ENCODE measurements around the gene KRT36. TPM values are rescaled to one million over a fixed set of nuclear protein-coding genes. Genes with fewer than 3 reads are reported as not detected.

Gene KRT36
- total and polyA plus RNA-seq, 2 donors (not counting 3 experiments of a cell fraction or from before 2014, with no cell fraction given) = 0.04 TPM; not detected in 1

DNA sequence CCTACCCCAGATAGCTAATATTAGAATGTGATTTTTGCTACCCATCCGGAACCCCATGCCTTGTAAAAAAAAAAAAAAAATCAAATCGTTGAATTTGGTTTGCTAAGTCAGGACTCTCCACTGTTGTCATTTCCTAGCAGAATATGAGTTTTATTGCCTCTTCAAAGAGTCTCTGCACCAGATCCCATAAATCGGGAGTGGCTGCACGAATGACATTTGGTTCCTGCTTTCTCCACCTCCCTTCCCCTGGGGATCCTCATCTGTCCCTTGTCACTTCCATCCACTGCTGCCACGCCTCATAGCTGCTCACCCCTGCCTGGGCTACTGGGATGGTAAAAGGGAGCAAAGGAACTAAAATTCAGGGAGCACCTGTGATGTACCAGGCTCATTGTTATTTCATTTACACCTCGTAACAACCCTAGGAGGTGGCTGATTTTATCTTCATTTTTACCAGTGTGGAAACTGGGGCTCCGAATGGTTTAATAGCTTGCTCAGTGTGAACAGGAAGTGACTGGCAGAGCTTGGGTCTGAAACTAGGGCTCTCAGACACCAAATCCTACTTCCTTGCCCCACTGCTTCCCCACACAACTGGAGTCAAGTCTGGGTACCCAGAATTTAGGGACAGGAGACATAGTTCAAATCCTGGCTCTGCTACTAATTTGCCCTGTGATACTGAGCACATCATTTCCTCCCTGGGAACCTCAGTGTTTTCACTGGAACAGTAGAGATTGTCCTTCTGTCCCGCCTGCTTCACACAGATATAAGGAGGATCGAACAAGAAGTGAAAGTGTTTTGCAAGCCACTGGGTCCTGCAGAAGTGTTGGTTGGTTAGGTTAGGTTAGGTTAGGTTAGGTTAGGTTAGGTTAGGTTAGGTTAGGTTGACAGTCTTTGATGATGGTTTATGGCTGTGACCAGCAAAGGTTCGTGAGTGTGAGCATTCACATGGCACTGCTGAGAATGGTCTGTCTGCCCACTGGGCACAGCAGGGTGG, 585 bp upstream of the KRT36 start:
- dilution Hi-C loops (cut with MboI; ENCODE audit: extremely low pct_ligation_motif_present, low sequenced_read_pairs) (no loop called here), intact Hi-C loops (cut with micrococcal nuclease) (loop anchor here (10.0 kb wide), 2 partner anchors 85 to 685 kb away; no protein-coding TSS in a partner anchor)
- H3K9me1 ChIP-seq (replicated peaks; ENCODE audit: control insufficient read depth, extremely low read depth, insufficient read depth, low read length) = no peaks in the 10 kb centered on the region
- no peak overlapping the region for H3K4me3 ChIP-seq (replicated peaks in 1 of 3; ENCODE audit: insufficient read depth in 1 of 3, low read depth in 1 of 3, low read length in 3 of 3)
- ChIA-PET POLR2A (no interaction called here), CTCF (interaction anchor here (1.0 to 22.3 kb wide), 4 partner anchors 60 to 581 kb away, joined by 3 to 350 read pairs (median 30); no protein-coding TSS in a partner anchor)
- BruUV-seq (replicated peaks) = no TSS peak
- H4K20me1 ChIP-seq (replicated peaks; ENCODE audit: control insufficient read depth, extremely low read depth, insufficient read depth, low read length) = no peaks in the 10 kb centered on the region
- H3K36me3 ChIP-seq (ENCODE audit: control insufficient read depth in 2 of 2, extremely low read depth in 1 of 2, insufficient read depth in 2 of 2, low read length in 2 of 2) = no peaks in the 10 kb centered on the region
- DNase-seq (ENCODE audit: low read depth, low spot score) (no peak), FAIRE-seq (no peak)
- no peak overlapping the region for H3K27ac ChIP-seq (ENCODE audit: insufficient read depth, low read depth, low read length)
- no peaks in the 10 kb centered on the region for H3K9me3 ChIP-seq (replicated peaks; ENCODE audit: control insufficient read depth, insufficient read depth, low read length)
- H2AFZ ChIP-seq (ENCODE audit: low read depth, low read length) = peak overlapping the region; percentile 26
- peaks cover 20% of the 10 kb centered on the region for H3K4me1 ChIP-seq (ENCODE audit: control insufficient read depth, extremely low read depth, insufficient read depth, low read length)
- no peak overlapping the region for H3K9ac ChIP-seq (replicated peaks; ENCODE audit: extremely low read depth, insufficient read depth, low read length)
- H3K27me3 ChIP-seq (ENCODE audit: control insufficient read depth in 2 of 2, insufficient read depth in 2 of 2, low read length in 2 of 2) = no peaks in the 10 kb centered on the region
- TF ChIP-seq FOS (IDR thresholded peaks at IDR 0.05; ENCODE audit: borderline replicate concordance, insufficient read depth, low read length) (no peak), EZH2 (IDR thresholded peaks at IDR 0.05; ENCODE audit: borderline replicate concordance, low read depth, low read length, severe bottlenecking) (no peak), GATA2 (IDR thresholded peaks at IDR 0.05; ENCODE audit: insufficient read depth, insufficient read length, low read depth, low read length) (no peak), POLR2A (IDR thresholded peaks at IDR 0.05; ENCODE audit: low read depth, low read length) (no peak), POLR2AphosphoS5 (IDR thresholded peaks at IDR 0.05; ENCODE audit: insufficient read depth, low read depth, low read length) (no peak), MYC (IDR thresholded peaks at IDR 0.05; ENCODE audit: low read depth, low read length) (no peak), JUN (IDR thresholded peaks at IDR 0.05; ENCODE audit: borderline replicate concordance, insufficient read depth, insufficient read length, low read depth) (no peak)
- TF ChIP-seq, protein P1, sequence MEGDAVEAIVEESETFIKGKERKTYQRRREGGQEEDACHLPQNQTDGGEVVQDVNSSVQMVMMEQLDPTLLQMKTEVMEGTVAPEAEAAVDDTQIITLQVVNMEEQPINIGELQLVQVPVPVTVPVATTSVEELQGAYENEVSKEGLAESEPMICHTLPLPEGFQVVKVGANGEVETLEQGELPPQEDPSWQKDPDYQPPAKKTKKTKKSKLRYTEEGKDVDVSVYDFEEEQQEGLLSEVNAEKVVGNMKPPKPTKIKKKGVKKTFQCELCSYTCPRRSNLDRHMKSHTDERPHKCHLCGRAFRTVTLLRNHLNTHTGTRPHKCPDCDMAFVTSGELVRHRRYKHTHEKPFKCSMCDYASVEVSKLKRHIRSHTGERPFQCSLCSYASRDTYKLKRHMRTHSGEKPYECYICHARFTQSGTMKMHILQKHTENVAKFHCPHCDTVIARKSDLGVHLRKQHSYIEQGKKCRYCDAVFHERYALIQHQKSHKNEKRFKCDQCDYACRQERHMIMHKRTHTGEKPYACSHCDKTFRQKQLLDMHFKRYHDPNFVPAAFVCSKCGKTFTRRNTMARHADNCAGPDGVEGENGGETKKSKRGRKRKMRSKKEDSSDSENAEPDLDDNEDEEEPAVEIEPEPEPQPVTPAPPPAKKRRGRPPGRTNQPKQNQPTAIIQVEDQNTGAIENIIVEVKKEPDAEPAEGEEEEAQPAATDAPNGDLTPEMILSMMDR (IDR thresholded peaks at IDR 0.05; ENCODE audit: extremely low read depth in 1 of 2, insufficient read depth in 1 of 2, low read depth in 1 of 2, low read length in 2 of 2) = no peak
- TF ChIP-seq, protein P2, sequence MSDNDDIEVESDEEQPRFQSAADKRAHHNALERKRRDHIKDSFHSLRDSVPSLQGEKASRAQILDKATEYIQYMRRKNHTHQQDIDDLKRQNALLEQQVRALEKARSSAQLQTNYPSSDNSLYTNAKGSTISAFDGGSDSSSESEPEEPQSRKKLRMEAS (IDR thresholded peaks at IDR 0.05; ENCODE audit: insufficient read depth, insufficient read length) = no peak
- H3K4me2 ChIP-seq (ENCODE audit: insufficient read depth, low read length) = no peak overlapping the region
- H3K79me2 ChIP-seq (ENCODE audit: control insufficient read depth, insufficient read depth, low read length) = no peaks in the 10 kb centered on the region

Measured in endothelial cell of umbilical vein (primary cell).